ENCODE data around the gene SLC26A2. TPM values are rescaled to one million over a fixed set of nuclear protein-coding genes. Genes with fewer than 3 reads are reported as not detected.

SLC26A2 gene
- total and polyA plus RNA-seq, 2 of the 8 experiments (the other 6 are each of a cell fraction or from before 2014, with no cell fraction given), result 3.7 to 11.4 TPM

- Histone ChIP-seq H3K27me3 (replicated peaks in 1 of 4; ENCODE audit: control insufficient read depth in 3 of 4, extremely low read depth in 1 of 4, insufficient read depth in 3 of 4, low read length in 3 of 4) (no peaks in the 10 kb centered on the region), H3K18ac (ENCODE audit: extremely low read depth, low read length) (no peak overlapping the region), H3K4me2 (ENCODE audit: insufficient read depth in 1 of 2, low read depth in 2 of 2, low read length in 2 of 2) (no peak overlapping the region), H3K14ac (ENCODE audit: insufficient read length) (no peak overlapping the region), H2AK5ac (ENCODE audit: low read depth, low read length) (no peak overlapping the region), H3K4me1 (replicated peaks in 1 of 4; ENCODE audit: control insufficient read depth in 3 of 4, insufficient read depth in 4 of 4, low read length in 3 of 4) (peaks cover 0 to 4% (median 2%) of the 10 kb centered on the region in 4 experiments; a peak in 3 of 7 replicates), H4K20me1 (replicated peaks in 1 of 2; ENCODE audit: control insufficient read depth in 1 of 2, insufficient read depth in 2 of 2, low read length in 2 of 2) (no peaks in the 10 kb centered on the region), H4K91ac (replicated peaks; ENCODE audit: insufficient read length, low read length) (no peak overlapping the region), H3K27ac (ENCODE audit: low read depth, low read length) (no peak overlapping the region), H3K23me2 (ENCODE audit: low read depth, low read length) (no peaks in the 10 kb centered on the region), H3K4ac (replicated peaks; ENCODE audit: insufficient read length, low read depth, low read length) (no peak overlapping the region), H3K79me1 (ENCODE audit: low read depth, low read length) (no peaks in the 10 kb centered on the region), H2AFZ (ENCODE audit: low read length) (no peak overlapping the region), H2BK20ac (ENCODE audit: low read length) (no peak overlapping the region), H2BK12ac (ENCODE audit: low read depth, low read length) (no peak overlapping the region), H2BK5ac (ENCODE audit: low read depth, low read length) (no peak overlapping the region), H4K8ac (ENCODE audit: extremely low read depth, insufficient read depth, low read length) (no peak overlapping the region), H2BK120ac (replicated peaks; ENCODE audit: low read depth, low read length) (no peak overlapping the region), H3K4me3 (ENCODE audit: extremely low read depth in 1 of 4, insufficient read depth in 2 of 4, low read depth in 3 of 4, low read length in 4 of 4) (no peak overlapping the region), H3K9me3 (ENCODE audit: insufficient read depth in 2 of 2, low read depth in 1 of 2, low read length in 1 of 2) (no peaks in the 10 kb centered on the region), H3K79me2 (ENCODE audit: control insufficient read depth in 1 of 2, insufficient read depth in 2 of 2, low read length in 2 of 2) (no peaks in the 10 kb centered on the region), H2BK15ac (ENCODE audit: low read length) (no peak overlapping the region), H4K5ac (ENCODE audit: insufficient read length, low read depth, low read length) (no peak overlapping the region), H3K9ac (replicated peaks in 1 of 4; ENCODE audit: extremely low read depth in 1 of 4, low read depth in 3 of 4, low read length in 3 of 4) (no peak overlapping the region), H3K23ac (ENCODE audit: insufficient read length) (no peak overlapping the region), H3K36me3 (ENCODE audit: control insufficient read depth in 2 of 4, insufficient read depth in 4 of 4, low read length in 3 of 4) (no peaks in the 10 kb centered on the region), H3K56ac (replicated peaks; ENCODE audit: insufficient read length, low read depth, low read length) (no peak overlapping the region)
- ChIA-PET CTCF (ENCODE audit: partially characterized antibody) (interaction anchor here (1.6 kb wide), 1 partner anchor 8 kb away, joined by 5 read pairs; no protein-coding TSS in a partner anchor), POLR2A (ENCODE audit: partially characterized antibody) (no interaction called here)
- TF ChIP-seq ZNF274 (IDR thresholded peaks at IDR 0.05; ENCODE audit: borderline replicate concordance, extremely low read depth, low read length), result no peak
- TF ChIP-seq ATF3 (IDR thresholded peaks at IDR 0.05; ENCODE audit: insufficient read depth, low read depth, low read length), result no peak
- TF ChIP-seq SIX5 (IDR thresholded peaks at IDR 0.05; ENCODE audit: low read depth, low read length), result no peak
- TF ChIP-seq POU5F1 (IDR thresholded peaks at IDR 0.05; ENCODE audit: low read depth, low read length), result no peak
- TF ChIP-seq TAF1 (IDR thresholded peaks at IDR 0.05; ENCODE audit: low read depth, low read length), result no peak
- no peak for TF ChIP-seq E2F6 (IDR thresholded peaks at IDR 0.05)
- no peak for TF ChIP-seq RFX5 (IDR thresholded peaks at IDR 0.05; ENCODE audit: borderline replicate concordance, low read depth, low read length)
- no peak for TF ChIP-seq SIN3A (conservative IDR thresholded peaks at IDR 0.05 in 1 of 2, IDR thresholded peaks at IDR 0.05 in 1 of 2; ENCODE audit: low read depth in 1 of 2, low read length in 2 of 2)
- TF ChIP-seq TCF12 (IDR thresholded peaks at IDR 0.05; ENCODE audit: low read depth, low read length), result no peak
- WGBS, 2 experiments (ENCODE audit: extremely low coverage in 1 of 2, insufficient coverage in 1 of 2, insufficient read length in 1 of 2, insufficient replicate concordance in 2 of 2, low coverage in 1 of 2, low lambda C conversion rate in 2 of 2, missing lambda C conversion rate in 1 of 2), result 92% methylated on average over 6 of the region's 6 CpGs; no CpG with 5 or more reads in 1 of the 2 experiments
- DNase-seq (ENCODE audit: low read depth in 1 of 2, low spot score in 2 of 2) (no peak), FAIRE-seq (no peak)
Measured at GRCh38 chr5:149954798-149955197, 5.8 kb upstream of the SLC26A2 start.
